ENCODE measurements around the gene ITPRIPL2.

DNA sequence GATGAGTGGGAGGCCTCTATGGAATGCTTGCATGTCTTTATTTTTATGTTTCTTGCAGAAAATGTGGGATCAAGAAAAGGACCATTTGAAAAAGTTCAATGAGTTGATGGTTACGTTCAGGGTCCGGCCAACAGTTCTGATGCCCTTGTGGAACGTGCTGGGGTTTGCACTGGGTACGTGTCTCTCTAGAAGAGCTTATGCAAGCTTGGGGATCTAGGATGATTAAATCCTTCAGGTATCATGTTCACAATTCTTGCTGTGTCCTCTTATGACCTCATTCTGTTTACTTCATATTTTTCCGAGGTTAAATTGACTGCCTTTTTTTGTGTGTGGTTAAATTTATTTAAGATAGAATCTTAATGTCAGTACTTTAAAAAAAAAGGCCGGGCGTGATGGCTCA, 39.9 kb upstream of the ITPRIPL2 start:
- TF ChIP-seq, protein P1, sequence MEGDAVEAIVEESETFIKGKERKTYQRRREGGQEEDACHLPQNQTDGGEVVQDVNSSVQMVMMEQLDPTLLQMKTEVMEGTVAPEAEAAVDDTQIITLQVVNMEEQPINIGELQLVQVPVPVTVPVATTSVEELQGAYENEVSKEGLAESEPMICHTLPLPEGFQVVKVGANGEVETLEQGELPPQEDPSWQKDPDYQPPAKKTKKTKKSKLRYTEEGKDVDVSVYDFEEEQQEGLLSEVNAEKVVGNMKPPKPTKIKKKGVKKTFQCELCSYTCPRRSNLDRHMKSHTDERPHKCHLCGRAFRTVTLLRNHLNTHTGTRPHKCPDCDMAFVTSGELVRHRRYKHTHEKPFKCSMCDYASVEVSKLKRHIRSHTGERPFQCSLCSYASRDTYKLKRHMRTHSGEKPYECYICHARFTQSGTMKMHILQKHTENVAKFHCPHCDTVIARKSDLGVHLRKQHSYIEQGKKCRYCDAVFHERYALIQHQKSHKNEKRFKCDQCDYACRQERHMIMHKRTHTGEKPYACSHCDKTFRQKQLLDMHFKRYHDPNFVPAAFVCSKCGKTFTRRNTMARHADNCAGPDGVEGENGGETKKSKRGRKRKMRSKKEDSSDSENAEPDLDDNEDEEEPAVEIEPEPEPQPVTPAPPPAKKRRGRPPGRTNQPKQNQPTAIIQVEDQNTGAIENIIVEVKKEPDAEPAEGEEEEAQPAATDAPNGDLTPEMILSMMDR (conservative IDR thresholded peaks at IDR 0.05) = no peak
- no peak for TF ChIP-seq ZFX (IDR thresholded peaks at IDR 0.05)
